ENCODE measurements around the gene KRT37.
"Not testable (repeated sequence)": the region's sequence is repeated elsewhere in the genome, so short reads cannot be mapped to it uniquely, and the experiment has no call there.

The KRT37 gene

GRCh38 chr17:41434415-41434814, 10.0 kb upstream of the KRT37 start:
- DNase-seq (ENCODE audit: low spot score): no peak

GRCh38 chr17:41434005-41434404, 9.6 kb upstream of the KRT37 start:
- DNase-seq (ENCODE audit: low spot score): no peak

- no peak for DNase-seq (ENCODE audit: low spot score)
Measured at GRCh38 chr17:41433586-41433985, 9.2 kb upstream of the KRT37 start.

GRCh38 chr17:41430376-41430775, 6.0 kb upstream of the KRT37 start:
- DNase-seq (ENCODE audit: low spot score): not testable (repeated sequence)

- DNase-seq (ENCODE audit: low spot score): no peak
Measured at GRCh38 chr17:41429667-41430066, 5.3 kb upstream of the KRT37 start.

- DNase-seq (ENCODE audit: low spot score): no peak
Measured at GRCh38 chr17:41428591-41429291, 4.4 kb upstream of the KRT37 start.

GRCh38 chr17:41422586-41422985, 1.8 kb downstream of the KRT37 start:
- not testable (repeated sequence) for DNase-seq (ENCODE audit: low spot score)

GRCh38 chr17:41421617-41422016, 2.8 kb downstream of the KRT37 start:
- DNase-seq (ENCODE audit: low spot score): no peak

GRCh38 chr17:41421116-41421515, 3.3 kb downstream of the KRT37 start:
- DNase-seq (ENCODE audit: low spot score): no peak

- DNase-seq (ENCODE audit: low spot score): no peak
Measured at GRCh38 chr17:41420134-41420533, 4.3 kb downstream of the KRT37 start.

GRCh38 chr17:41419716-41420115, 4.7 kb downstream of the KRT37 start:
- DNase-seq (ENCODE audit: low spot score): no peak

- no peak for DNase-seq (ENCODE audit: low spot score)
Measured at GRCh38 chr17:41418116-41418860, 6.1 kb downstream of the KRT37 start.

- DNase-seq (ENCODE audit: low spot score): peak; percentile 30
Measured at GRCh38 chr17:41417576-41418015, 6.8 kb downstream of the KRT37 start.

- no peak for DNase-seq (ENCODE audit: low spot score)
Measured at GRCh38 chr17:41417127-41417526, 7.3 kb downstream of the KRT37 start.

GRCh38 chr17:41416479-41416878, 7.9 kb downstream of the KRT37 start:
- no peak for DNase-seq (ENCODE audit: low spot score)

- DNase-seq (ENCODE audit: low spot score): no peak
Measured at GRCh38 chr17:41415833-41416335, 8.5 kb downstream of the KRT37 start.

GRCh38 chr17:41415411-41415810, 9.0 kb downstream of the KRT37 start:
- no peak for DNase-seq (ENCODE audit: low spot score)

- DNase-seq (ENCODE audit: low spot score): no peak
Measured at GRCh38 chr17:41413982-41414381, 10.4 kb downstream of the KRT37 start.

- DNase-seq (ENCODE audit: low spot score): no peak
Measured at GRCh38 chr17:41413353-41413957, 10.9 kb downstream of the KRT37 start.

- DNase-seq (ENCODE audit: low spot score): no peak
Measured at GRCh38 chr17:41411072-41411840, 13.1 kb downstream of the KRT37 start.

GRCh38 chr17:41407226-41407625, 17.2 kb downstream of the KRT37 start:
- no peak for DNase-seq (ENCODE audit: low spot score)

GRCh38 chr17:41406205-41406604, 18.2 kb downstream of the KRT37 start:
- DNase-seq (ENCODE audit: low spot score): no peak

All from NAMALWA (cell line).